Measurements from ENCODE around the gene RPS27.

DNA sequence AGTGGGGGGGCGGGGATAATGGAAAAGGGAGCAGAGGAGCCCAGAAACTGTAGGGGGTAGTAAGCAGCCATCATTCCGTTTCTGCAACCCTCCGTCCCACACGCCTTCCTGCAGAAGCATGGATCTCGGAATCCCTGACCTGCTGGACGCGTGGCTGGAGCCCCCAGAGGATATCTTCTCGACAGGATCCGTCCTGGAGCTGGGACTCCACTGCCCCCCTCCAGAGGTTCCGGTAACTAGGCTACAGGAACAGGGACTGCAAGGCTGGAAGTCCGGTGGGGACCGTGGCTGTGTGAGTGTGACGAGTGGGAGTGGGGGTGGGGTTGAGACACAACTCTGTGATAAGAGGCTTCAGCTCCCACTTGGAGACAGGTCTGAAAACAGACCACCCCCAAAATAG lies 22.2 kb upstream of the RPS27 start:
- TF ChIP-seq, protein P1, sequence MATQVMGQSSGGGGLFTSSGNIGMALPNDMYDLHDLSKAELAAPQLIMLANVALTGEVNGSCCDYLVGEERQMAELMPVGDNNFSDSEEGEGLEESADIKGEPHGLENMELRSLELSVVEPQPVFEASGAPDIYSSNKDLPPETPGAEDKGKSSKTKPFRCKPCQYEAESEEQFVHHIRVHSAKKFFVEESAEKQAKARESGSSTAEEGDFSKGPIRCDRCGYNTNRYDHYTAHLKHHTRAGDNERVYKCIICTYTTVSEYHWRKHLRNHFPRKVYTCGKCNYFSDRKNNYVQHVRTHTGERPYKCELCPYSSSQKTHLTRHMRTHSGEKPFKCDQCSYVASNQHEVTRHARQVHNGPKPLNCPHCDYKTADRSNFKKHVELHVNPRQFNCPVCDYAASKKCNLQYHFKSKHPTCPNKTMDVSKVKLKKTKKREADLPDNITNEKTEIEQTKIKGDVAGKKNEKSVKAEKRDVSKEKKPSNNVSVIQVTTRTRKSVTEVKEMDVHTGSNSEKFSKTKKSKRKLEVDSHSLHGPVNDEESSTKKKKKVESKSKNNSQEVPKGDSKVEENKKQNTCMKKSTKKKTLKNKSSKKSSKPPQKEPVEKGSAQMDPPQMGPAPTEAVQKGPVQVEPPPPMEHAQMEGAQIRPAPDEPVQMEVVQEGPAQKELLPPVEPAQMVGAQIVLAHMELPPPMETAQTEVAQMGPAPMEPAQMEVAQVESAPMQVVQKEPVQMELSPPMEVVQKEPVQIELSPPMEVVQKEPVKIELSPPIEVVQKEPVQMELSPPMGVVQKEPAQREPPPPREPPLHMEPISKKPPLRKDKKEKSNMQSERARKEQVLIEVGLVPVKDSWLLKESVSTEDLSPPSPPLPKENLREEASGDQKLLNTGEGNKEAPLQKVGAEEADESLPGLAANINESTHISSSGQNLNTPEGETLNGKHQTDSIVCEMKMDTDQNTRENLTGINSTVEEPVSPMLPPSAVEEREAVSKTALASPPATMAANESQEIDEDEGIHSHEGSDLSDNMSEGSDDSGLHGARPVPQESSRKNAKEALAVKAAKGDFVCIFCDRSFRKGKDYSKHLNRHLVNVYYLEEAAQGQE (IDR thresholded peaks at IDR 0.05): no peak
- TF ChIP-seq JUND (IDR thresholded peaks at IDR 0.05): no peak
- TF ChIP-seq, protein P2, sequence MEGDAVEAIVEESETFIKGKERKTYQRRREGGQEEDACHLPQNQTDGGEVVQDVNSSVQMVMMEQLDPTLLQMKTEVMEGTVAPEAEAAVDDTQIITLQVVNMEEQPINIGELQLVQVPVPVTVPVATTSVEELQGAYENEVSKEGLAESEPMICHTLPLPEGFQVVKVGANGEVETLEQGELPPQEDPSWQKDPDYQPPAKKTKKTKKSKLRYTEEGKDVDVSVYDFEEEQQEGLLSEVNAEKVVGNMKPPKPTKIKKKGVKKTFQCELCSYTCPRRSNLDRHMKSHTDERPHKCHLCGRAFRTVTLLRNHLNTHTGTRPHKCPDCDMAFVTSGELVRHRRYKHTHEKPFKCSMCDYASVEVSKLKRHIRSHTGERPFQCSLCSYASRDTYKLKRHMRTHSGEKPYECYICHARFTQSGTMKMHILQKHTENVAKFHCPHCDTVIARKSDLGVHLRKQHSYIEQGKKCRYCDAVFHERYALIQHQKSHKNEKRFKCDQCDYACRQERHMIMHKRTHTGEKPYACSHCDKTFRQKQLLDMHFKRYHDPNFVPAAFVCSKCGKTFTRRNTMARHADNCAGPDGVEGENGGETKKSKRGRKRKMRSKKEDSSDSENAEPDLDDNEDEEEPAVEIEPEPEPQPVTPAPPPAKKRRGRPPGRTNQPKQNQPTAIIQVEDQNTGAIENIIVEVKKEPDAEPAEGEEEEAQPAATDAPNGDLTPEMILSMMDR (IDR thresholded peaks at IDR 0.05; ENCODE audit: low read depth, low read length, missing input control): no peak
- no peak for TF ChIP-seq YY1 (IDR thresholded peaks at IDR 0.05)
- TF ChIP-seq RAD21 (IDR thresholded peaks at IDR 0.05): no peak
- TF ChIP-seq NR2F2 (IDR thresholded peaks at IDR 0.05): no peak
- TF ChIP-seq HNF4G (IDR thresholded peaks at IDR 0.05): no peak
- no peak for TF ChIP-seq FOXA1 (IDR thresholded peaks at IDR 0.05)
- TF ChIP-seq TAF1 (conservative IDR thresholded peaks at IDR 0.05): no peak

Measured in liver (tissue), 3 donors.